Suprapubic skin (tissue), 4 donors: ENCODE data around the gene KAZALD1.

ENCODE experiments used
- CTCF ChIP-seq, 2 donors: fragments of 200-600 bp in 1 of 2; fragments of 450-650 bp in 1 of 2; sonication (generic) in 1 of 2; IDR thresholded peaks; one replicate each; pipeline ENCODE4 v1.5.1; 2016 to 2019; ENCODE audit warnings: antibody characterized with exemption in 2 of 2, mild to moderate bottlenecking in 1 of 2, moderate library complexity in 1 of 2
- POLR2A ChIP-seq, 2 donors: fragments of 450-650 bp; IDR thresholded peaks; one replicate each; pipeline ENCODE4 v1.6.1; 2017; ENCODE audit warnings: antibody characterized with exemption in 2 of 2, mild to moderate bottlenecking in 2 of 2, moderate library complexity in 2 of 2
- POLR2AphosphoS5 ChIP-seq, 3 donors: sonication (generic); formaldehyde crosslinking; IDR thresholded peaks; one replicate each; pipeline ENCODE4 v1.6.1; 2017; ENCODE audit warnings: antibody characterized with exemption in 3 of 3

GRCh38 chr10:101066896-101067355 lies 5.1 kb downstream of the KAZALD1 start:
- no peak for TF ChIP-seq CTCF (IDR thresholded peaks at IDR 0.05)
- TF ChIP-seq POLR2A (IDR thresholded peaks at IDR 0.05) = no peak
- TF ChIP-seq POLR2AphosphoS5 (IDR thresholded peaks at IDR 0.05) = no peak
